ENCODE data around the gene MARCKSL1. TPM values are rescaled to one million over a fixed set of nuclear protein-coding genes. Genes with fewer than 3 reads are reported as not detected.

The MARCKSL1 gene
- total and polyA plus RNA-seq, 7 donors, result 4.1 to 158 (median 9.7) TPM

GRCh38 chr1:32363713-32364112, 27.7 kb upstream of the MARCKSL1 start:
- no peak for DNase-seq
- 92 to 96% methylated on average over 12 of the region's 12 CpGs for WGBS, 2 donors

DNA sequence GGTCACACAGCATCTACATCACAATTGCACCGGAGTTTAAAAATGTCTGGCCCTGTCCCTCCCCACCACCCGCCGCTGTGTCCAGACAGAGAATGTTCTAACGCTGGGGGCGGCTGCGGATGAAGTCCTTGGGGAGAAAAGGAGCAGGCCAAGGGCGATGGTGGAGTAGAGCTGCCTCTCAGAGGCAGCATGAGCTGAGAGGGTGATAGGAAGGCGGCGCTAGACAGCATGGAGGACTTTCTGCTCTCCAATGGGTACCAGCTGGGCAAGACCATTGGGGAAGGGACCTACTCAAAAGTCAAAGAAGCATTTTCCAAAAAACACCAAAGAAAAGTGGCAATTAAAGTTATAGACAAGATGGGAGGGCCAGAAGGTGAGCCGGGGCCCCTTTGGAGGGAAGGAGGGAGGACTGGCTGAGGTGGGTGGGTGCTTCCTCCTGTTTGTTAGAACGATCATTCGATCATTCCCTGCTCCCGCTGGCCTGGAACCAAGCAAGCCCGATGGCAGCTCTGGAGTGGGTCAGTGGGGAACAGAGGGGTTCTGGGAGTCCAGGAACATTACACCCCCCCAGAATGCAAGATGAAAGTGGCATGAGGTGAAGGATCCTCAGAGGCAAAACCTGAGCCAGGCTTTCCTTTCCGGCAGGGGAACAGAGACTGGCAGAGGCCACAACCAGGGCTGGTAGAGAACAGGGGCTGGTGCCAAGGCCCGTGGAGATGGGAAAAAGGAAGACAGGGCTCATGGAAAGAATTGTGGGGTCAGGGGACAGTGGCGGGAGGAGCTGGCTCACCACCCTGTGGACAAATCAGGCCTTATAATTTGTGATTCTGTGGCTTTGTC, 26.7 kb upstream of the MARCKSL1 start, which contains the start of the genes FAM229A and TSSK3:
Gene FAM229A (minus strand): TSS at position 12 of the 840 bp plus-strand sequence. CDS start 394 bp downstream, outside the sequence.
Gene TSSK3 (plus strand): TSS at position 66 of the 840 bp plus-strand sequence. CDS start 163 bp downstream, at position 229.
- H3K27me3 ChIP-seq, result no peaks in the 10 kb centered on the region
- H3K9me3 ChIP-seq, result no peaks in the 10 kb centered on the region
- peak within 1 kb of the TSS in 3 of 4 donors; percentile 39 to 51 (median 46) for H3K4me3 ChIP-seq
- peaks cover 24 to 49% (median 27%) of the 10 kb centered on the region in 4 donors for H3K36me3 ChIP-seq
- H3K4me1 ChIP-seq, result peaks cover 0 to 21% (median 18%) of the 10 kb centered on the region in 4 donors
- intact Hi-C loops (cut with DNase I), result no loop called here
- peak in 1 of 4 donors; percentile 4 for TF ChIP-seq POLR2AphosphoS5 (IDR thresholded peaks at IDR 0.05)
- TF ChIP-seq POLR2A (IDR thresholded peaks at IDR 0.05), result no peak
- H3K27ac ChIP-seq, result peak within 1 kb of the TSS in 1 of 4 donors; percentile 52
- no peak for DNase-seq
- 76 to 80% methylated on average over 17 of the region's 17 CpGs for WGBS, 2 donors

More at GRCh38 chr1:32363713-32364112, 27.7 kb upstream of the MARCKSL1 start:
- no peaks in the 10 kb centered on the region for H3K9me3 ChIP-seq
- TF ChIP-seq POLR2A (IDR thresholded peaks at IDR 0.05) (no peak), POLR2AphosphoS5 (IDR thresholded peaks at IDR 0.05) (peak in 1 of 4 donors; percentile 2)
- H3K4me3 ChIP-seq, result no peak overlapping the region
- no peak overlapping the region for H3K27ac ChIP-seq
- H3K4me1 ChIP-seq, result peaks cover 0 to 21% (median 18%) of the 10 kb centered on the region in 4 donors
- intact Hi-C loops (cut with DNase I), result no loop called here
- peaks cover 32 to 59% (median 37%) of the 10 kb centered on the region in 4 donors for H3K36me3 ChIP-seq
- H3K27me3 ChIP-seq, result no peaks in the 10 kb centered on the region

DNA sequence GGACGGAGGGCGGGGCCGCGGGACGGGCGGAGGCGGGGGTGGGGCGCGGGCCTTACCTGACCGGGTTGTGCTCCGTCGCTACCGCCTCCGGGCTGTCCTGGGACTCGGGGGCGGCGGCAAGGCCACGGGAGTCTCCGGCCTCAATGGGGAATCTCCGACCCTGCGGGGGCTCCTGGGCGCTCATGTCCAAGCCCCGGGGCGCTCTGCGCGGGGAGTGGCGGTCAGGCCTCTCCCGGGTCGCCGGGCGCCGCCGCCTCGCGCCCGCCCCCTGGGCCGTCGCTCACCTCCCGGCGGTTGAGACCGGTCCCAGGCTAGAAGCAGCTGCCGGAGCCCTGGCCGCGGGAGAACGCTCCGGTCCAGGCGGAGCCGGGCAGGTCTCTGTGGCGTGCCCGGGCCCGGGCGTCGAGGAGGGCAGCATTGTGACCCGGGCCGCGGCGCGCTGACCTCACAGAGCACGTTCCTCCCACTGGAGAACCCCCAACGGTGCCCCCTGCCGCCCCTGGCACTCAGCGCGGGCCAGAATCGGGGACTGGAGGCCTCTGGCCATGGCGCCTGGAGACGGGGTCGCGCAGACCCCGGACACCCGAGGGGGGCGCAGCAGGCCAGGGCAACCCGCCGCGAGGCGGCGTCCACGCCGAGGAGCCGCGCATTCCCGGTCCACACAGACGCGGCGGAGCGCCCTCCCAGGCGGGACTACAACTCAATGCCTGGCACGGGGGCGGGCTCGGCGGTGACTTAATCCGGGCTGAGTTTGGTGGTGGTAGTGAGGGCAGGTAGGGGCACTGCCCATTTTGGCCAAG, 25.8 kb upstream of the MARCKSL1 start:
- Histone ChIP-seq H3K36me3 (peaks cover 16 to 41% (median 22%) of the 10 kb centered on the region in 4 donors), H3K27me3 (no peaks in the 10 kb centered on the region), H3K4me3 (peak overlapping the region in 3 of 4 donors; percentile 39 to 51 (median 46)), H3K9me3 (no peaks in the 10 kb centered on the region), H3K27ac (peak overlapping the region in 1 of 4 donors; percentile 52), H3K4me1 (peaks cover 0 to 21% (median 18%) of the 10 kb centered on the region in 4 donors)
- 1 to 2% methylated on average over 91 of the region's 91 CpGs for WGBS, 2 donors
- DNase-seq, result peak; percentile 75
- TF ChIP-seq POLR2AphosphoS5 (IDR thresholded peaks at IDR 0.05), result peak in 2 of 4 donors; percentile 17 to 56
- TF ChIP-seq, protein P1, sequence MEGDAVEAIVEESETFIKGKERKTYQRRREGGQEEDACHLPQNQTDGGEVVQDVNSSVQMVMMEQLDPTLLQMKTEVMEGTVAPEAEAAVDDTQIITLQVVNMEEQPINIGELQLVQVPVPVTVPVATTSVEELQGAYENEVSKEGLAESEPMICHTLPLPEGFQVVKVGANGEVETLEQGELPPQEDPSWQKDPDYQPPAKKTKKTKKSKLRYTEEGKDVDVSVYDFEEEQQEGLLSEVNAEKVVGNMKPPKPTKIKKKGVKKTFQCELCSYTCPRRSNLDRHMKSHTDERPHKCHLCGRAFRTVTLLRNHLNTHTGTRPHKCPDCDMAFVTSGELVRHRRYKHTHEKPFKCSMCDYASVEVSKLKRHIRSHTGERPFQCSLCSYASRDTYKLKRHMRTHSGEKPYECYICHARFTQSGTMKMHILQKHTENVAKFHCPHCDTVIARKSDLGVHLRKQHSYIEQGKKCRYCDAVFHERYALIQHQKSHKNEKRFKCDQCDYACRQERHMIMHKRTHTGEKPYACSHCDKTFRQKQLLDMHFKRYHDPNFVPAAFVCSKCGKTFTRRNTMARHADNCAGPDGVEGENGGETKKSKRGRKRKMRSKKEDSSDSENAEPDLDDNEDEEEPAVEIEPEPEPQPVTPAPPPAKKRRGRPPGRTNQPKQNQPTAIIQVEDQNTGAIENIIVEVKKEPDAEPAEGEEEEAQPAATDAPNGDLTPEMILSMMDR (IDR thresholded peaks at IDR 0.05), result peak in 1 of 4 experiments; percentile 25
- TF ChIP-seq POLR2A (IDR thresholded peaks at IDR 0.05), result no peak
- intact Hi-C loops (cut with DNase I), result no loop called here

DNA sequence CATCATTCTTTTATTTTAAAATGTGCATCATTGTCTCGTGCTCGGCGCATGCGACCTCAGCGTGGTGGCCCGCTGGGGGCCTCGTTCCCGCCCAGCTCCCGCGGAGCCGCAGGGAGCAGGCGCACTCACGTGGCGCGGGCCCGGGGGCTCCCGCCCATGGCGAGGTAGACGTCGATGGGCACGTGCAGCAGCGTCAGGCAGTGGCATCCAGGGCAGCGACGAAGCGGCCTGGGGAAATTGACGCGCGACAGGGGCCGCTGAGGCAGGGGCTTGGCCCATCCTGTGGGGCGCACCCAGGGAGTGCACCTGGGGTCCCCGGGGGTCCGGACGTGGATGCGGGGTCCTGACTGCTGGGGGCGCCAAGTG, 25.3 kb upstream of the MARCKSL1 start:
- H3K4me1 ChIP-seq, result peaks cover 0 to 21% (median 18%) of the 10 kb centered on the region in 4 donors
- H3K27ac ChIP-seq, result peak overlapping the region in 1 of 4 donors; percentile 52
- H3K27me3 ChIP-seq, result no peaks in the 10 kb centered on the region
- H3K36me3 ChIP-seq, result peaks cover 10 to 35% (median 17%) of the 10 kb centered on the region in 4 donors
- TF ChIP-seq POLR2A (IDR thresholded peaks at IDR 0.05) (no peak), EP300 (IDR thresholded peaks at IDR 0.05) (no peak), POLR2AphosphoS5 (IDR thresholded peaks at IDR 0.05) (peak in 1 of 4 donors; percentile 41)
- TF ChIP-seq, protein P1 (IDR thresholded peaks at IDR 0.05), result no peak
- 59 to 64% methylated on average over 35 of the region's 35 CpGs for WGBS, 2 donors
- intact Hi-C loops (cut with DNase I), result no loop called here
- no peak for DNase-seq
- H3K4me3 ChIP-seq, result peak overlapping the region in 3 of 4 donors; percentile 39 to 51 (median 46)
- H3K9me3 ChIP-seq, result no peaks in the 10 kb centered on the region

- H3K4me3 ChIP-seq, result no peak overlapping the region
- peaks cover 0 to 8% (median under 1%) of the 10 kb centered on the region in 4 donors for H3K36me3 ChIP-seq
- TF ChIP-seq POLR2AphosphoS5 (IDR thresholded peaks at IDR 0.05) (no peak), POLR2A (IDR thresholded peaks at IDR 0.05) (no peak)
- H3K4me1 ChIP-seq, result peaks cover 0 to 29% (median 20%) of the 10 kb centered on the region in 4 donors
- H3K27me3 ChIP-seq, result no peaks in the 10 kb centered on the region
- H3K27ac ChIP-seq, result no peak overlapping the region
- no peaks in the 10 kb centered on the region for H3K9me3 ChIP-seq
- intact Hi-C loops (cut with DNase I), result no loop called here
- DNase-seq, result no peak
- WGBS, 2 donors, result 37 to 74% methylated on average over 3 of the region's 3 CpGs
Measured at GRCh38 chr1:32358435-32358834, 22.4 kb upstream of the MARCKSL1 start.
